HEK293T (cell line): Measurements from ENCODE around the gene GABPB2.

ENCODE experiments used
- ELF4 ChIP-seq: fragments of 450-650 bp; IDR thresholded peaks from 2 replicates; pipeline ENCODE4 v1.6.1; 2017; ENCODE audit warnings: antibody characterized with exemption
- FOXM1 ChIP-seq: fragments of 450-650 bp; IDR thresholded peaks from 2 replicates; pipeline ENCODE4 v1.6.1; 2017; ENCODE audit warnings: mild to moderate bottlenecking, borderline replicate concordance
- SUZ12 ChIP-seq: fragments of 450-650 bp; IDR thresholded peaks from 2 replicates; pipeline ENCODE4 v1.6.1; 2016; ENCODE audit warnings: mild to moderate bottlenecking
- ZNF384 ChIP-seq: fragments of 450-650 bp; IDR thresholded peaks from 2 replicates; pipeline ENCODE4 v1.6.1; 2016

DNA sequence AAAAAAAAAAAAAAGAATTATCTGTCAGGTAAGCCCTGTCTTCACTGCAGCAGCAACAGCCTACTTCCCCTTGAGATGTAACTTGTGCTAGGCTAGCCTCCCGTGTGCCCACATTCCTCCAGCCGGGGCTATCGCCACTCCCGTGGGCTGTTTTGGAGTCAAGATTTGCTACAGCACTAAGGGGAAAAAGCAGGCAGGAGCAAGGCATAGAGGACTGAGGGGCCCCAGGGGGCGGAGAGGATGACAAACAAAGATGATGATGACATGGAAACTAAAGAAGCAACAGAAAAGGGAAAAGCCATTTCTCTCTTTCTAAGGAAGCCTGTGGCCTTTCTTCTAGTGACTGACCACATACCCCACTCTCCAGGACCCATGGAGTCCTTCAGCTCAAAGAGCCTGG lies 87.8 kb downstream of the GABPB2 start:
- TF ChIP-seq FOXM1, result no peak
- TF ChIP-seq ELF4, result no peak
- no peak for TF ChIP-seq SUZ12
- TF ChIP-seq ZNF384, result no peak
